MM.1S (cell line): ENCODE results near the gene KCNIP3.

Source experiments
- DNase-seq: peaks from one replicate; pipeline ENCODE4 v3.0.0-alpha.2; 2015
- H2AFZ ChIP-seq: fragments of 300-600 bp; sonication (generic); 2 replicates; pipeline ENCODE4 v1.6.0; 2016; ENCODE audit warnings: antibody characterized with exemption, low read length
- H3F3A ChIP-seq: fragments of 300-600 bp; sonication (generic); 2 replicates; pipeline ENCODE4 v1.6.1; 2016; ENCODE audit warnings: mild to moderate bottlenecking, antibody characterized with exemption, low read length, moderate library complexity, mixed read lengths; ENCODE audit not compliant: insufficient read depth
- H3K27ac ChIP-seq: fragments of 300-600 bp; sonication (generic); 2 replicates; pipeline ENCODE4 v1.5.1; 2016; ENCODE audit warnings: mild to moderate bottlenecking, low read length
- H3K27me3 ChIP-seq: fragments of 300-600 bp; sonication (generic); replicated peaks from 2 replicates; pipeline ENCODE4 v1.6.0; 2016; ENCODE audit warnings: low read length; ENCODE audit not compliant: insufficient read depth
- H3K36me3 ChIP-seq: fragments of 300-600 bp; sonication (generic); replicated peaks from 2 replicates; pipeline ENCODE4 v1.6.1; 2016; ENCODE audit warnings: mild to moderate bottlenecking, low read length, mixed read lengths; ENCODE audit not compliant: insufficient read depth
- H3K4me1 ChIP-seq: fragments of 300-600 bp; sonication (generic); 2 replicates; pipeline ENCODE4 v1.6.1; 2016; ENCODE audit warnings: low read length, mixed read lengths
- H3K4me2 ChIP-seq: fragments of 300-600 bp; sonication (generic); 2 replicates; pipeline ENCODE4 v1.6.0; 2016; ENCODE audit warnings: low read depth, low read length
- H3K4me3 ChIP-seq: fragments of 300-600 bp; sonication (generic); 2 replicates; pipeline ENCODE4 v1.5.1; 2016; ENCODE audit warnings: low read length, mixed read lengths
- H3K79me2 ChIP-seq: fragments of 300-600 bp; sonication (generic); 2 replicates; pipeline ENCODE4 v1.6.1; 2016; ENCODE audit warnings: mixed run types, low read length, mixed read lengths
- H3K9ac ChIP-seq: fragments of 300-600 bp; sonication (generic); 2 replicates; pipeline ENCODE4 v1.6.1; 2016; ENCODE audit warnings: low read length, mixed read lengths
- H3K9me2 ChIP-seq: fragments of 300-600 bp; sonication (generic); replicated peaks from 2 replicates; pipeline ENCODE4 v1.6.1; 2016; ENCODE audit warnings: mild to moderate bottlenecking, low read length, mixed read lengths; ENCODE audit not compliant: insufficient read depth
- H3K9me3 ChIP-seq: fragments of 300-600 bp; sonication (generic); replicated peaks from 2 replicates; pipeline ENCODE4 v1.6.1; 2016; ENCODE audit warnings: mild to moderate bottlenecking, low read length, mixed read lengths; ENCODE audit not compliant: insufficient read depth
- H4K20me1 ChIP-seq: fragments of 300-600 bp; sonication (generic); 2 replicates; pipeline ENCODE4 v1.6.1; 2016; ENCODE audit warnings: mild to moderate bottlenecking, low read length, moderate library complexity, mixed read lengths; ENCODE audit not compliant: insufficient read depth
- CTCF ChIP-seq: fragments of 300-600 bp; sonication (generic); IDR thresholded peaks from 2 replicates; pipeline ENCODE4 v1.5.1; 2016; ENCODE audit warnings: antibody characterized with exemption, low read length, mixed read lengths
- EZH2 ChIP-seq: fragments of 300-600 bp; sonication (generic); optimal IDR thresholded peaks from 2 replicates; pipeline ENCODE3; 2017; ENCODE audit warnings: low read depth, mild to moderate bottlenecking, antibody characterized with exemption, low read length, mixed read lengths
- EZH2phosphoT487 ChIP-seq: fragments of 300-600 bp; sonication (generic); IDR thresholded peaks from 2 replicates; pipeline ENCODE4 v1.6.1; 2018; ENCODE audit warnings: antibody characterized with exemption, low read length

The KCNIP3 gene

GRCh38 chr2:95361216-95361980 is 64.3 kb downstream of the KCNIP3 start:
- no peaks in the 10 kb centered on the region for H3K4me1 ChIP-seq
- H3K36me3 ChIP-seq = no peaks in the 10 kb centered on the region
- no peak overlapping the region for H3K4me3 ChIP-seq
- H3K4me2 ChIP-seq = no peak overlapping the region
- H3K9me3 ChIP-seq = no peaks in the 10 kb centered on the region
- no peak overlapping the region for H2AFZ ChIP-seq
- DNase-seq = no peak
- H3K27me3 ChIP-seq = no peaks in the 10 kb centered on the region
- no peaks in the 10 kb centered on the region for H4K20me1 ChIP-seq
- no peaks in the 10 kb centered on the region for H3F3A ChIP-seq
- no peak overlapping the region for H3K27ac ChIP-seq
- TF ChIP-seq EZH2phosphoT487 (no peak), EZH2 (no peak), CTCF (no peak)
- no peaks in the 10 kb centered on the region for H3K79me2 ChIP-seq
- H3K9ac ChIP-seq = no peak overlapping the region
- H3K9me2 ChIP-seq = no peaks in the 10 kb centered on the region

GRCh38 chr2:95362486-95362885 is 65.3 kb downstream of the KCNIP3 start:
- H3K4me1 ChIP-seq = no peaks in the 10 kb centered on the region
- no peaks in the 10 kb centered on the region for H3K27me3 ChIP-seq
- H3K79me2 ChIP-seq = no peaks in the 10 kb centered on the region
- no peak overlapping the region for H3K27ac ChIP-seq
- no peaks in the 10 kb centered on the region for H3K36me3 ChIP-seq
- H3K9me2 ChIP-seq = no peaks in the 10 kb centered on the region
- no peaks in the 10 kb centered on the region for H3K9me3 ChIP-seq
- no peaks in the 10 kb centered on the region for H3F3A ChIP-seq
- H3K4me2 ChIP-seq = no peak overlapping the region
- H3K9ac ChIP-seq = no peak overlapping the region
- TF ChIP-seq EZH2phosphoT487 (no peak), CTCF (no peak), EZH2 (no peak)
- no peak for DNase-seq
- no peak overlapping the region for H2AFZ ChIP-seq
- H4K20me1 ChIP-seq = no peaks in the 10 kb centered on the region
- no peak overlapping the region for H3K4me3 ChIP-seq

- H3K79me2 ChIP-seq = no peaks in the 10 kb centered on the region
- no peaks in the 10 kb centered on the region for H3K36me3 ChIP-seq
- no peaks in the 10 kb centered on the region for H3K27me3 ChIP-seq
- H3F3A ChIP-seq = no peaks in the 10 kb centered on the region
- no peak overlapping the region for H3K27ac ChIP-seq
- no peak overlapping the region for H3K4me2 ChIP-seq
- no peaks in the 10 kb centered on the region for H3K9me2 ChIP-seq
- TF ChIP-seq EZH2phosphoT487 (no peak), CTCF (no peak), EZH2 (no peak)
- H3K9me3 ChIP-seq = no peaks in the 10 kb centered on the region
- H4K20me1 ChIP-seq = no peaks in the 10 kb centered on the region
- H2AFZ ChIP-seq = no peak overlapping the region
- H3K4me3 ChIP-seq = no peak overlapping the region
- no peak for DNase-seq
- H3K4me1 ChIP-seq = no peaks in the 10 kb centered on the region
- no peak overlapping the region for H3K9ac ChIP-seq
Measured at GRCh38 chr2:95366514-95366913, 69.4 kb downstream of the KCNIP3 start.
